Right renal cortex interstitium (tissue), 3 donors: ENCODE measurements around the gene ARMH3. TPM values are rescaled to one million over a fixed set of nuclear protein-coding genes. Genes with fewer than 3 reads are reported as not detected.

Experiments used
- DNase-seq, 3 donors: peaks; one replicate each; pipeline ENCODE4 v3.0.0-alpha.2; 2013; ENCODE audit warnings: low read depth in 3 of 3, low spot score in 2 of 3
- polyA plus RNA-seq, 3 donors: library from polyadenylated mRNA; unstranded; fragments of 120-200 nt; gene quantifications; one replicate each; pipeline ENCODE4 v1.2.1, GENCODE V29; 2013; ENCODE audit not compliant: insufficient read length in 3 of 3

ARMH3 gene, protein sequence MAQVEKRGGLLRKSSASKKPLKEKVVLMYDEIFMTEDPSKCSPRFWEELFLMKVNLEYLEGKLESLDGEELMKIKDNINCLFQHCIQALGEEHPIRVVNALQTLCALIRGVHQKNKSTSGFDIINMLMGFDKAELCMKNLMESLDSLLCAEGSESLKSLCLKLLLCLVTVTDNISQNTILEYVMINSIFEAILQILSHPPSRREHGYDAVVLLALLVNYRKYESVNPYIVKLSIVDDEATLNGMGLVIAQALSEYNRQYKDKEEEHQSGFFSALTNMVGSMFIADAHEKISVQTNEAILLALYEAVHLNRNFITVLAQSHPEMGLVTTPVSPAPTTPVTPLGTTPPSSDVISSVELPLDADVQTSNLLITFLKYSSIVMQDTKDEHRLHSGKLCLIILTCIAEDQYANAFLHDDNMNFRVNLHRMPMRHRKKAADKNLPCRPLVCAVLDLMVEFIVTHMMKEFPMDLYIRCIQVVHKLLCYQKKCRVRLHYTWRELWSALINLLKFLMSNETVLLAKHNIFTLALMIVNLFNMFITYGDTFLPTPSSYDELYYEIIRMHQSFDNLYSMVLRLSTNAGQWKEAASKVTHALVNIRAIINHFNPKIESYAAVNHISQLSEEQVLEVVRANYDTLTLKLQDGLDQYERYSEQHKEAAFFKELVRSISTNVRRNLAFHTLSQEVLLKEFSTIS
- 10 to 100 TPM; 19.1 to 20.6 (median 20.1) TPM for polyA plus RNA-seq

DNA sequence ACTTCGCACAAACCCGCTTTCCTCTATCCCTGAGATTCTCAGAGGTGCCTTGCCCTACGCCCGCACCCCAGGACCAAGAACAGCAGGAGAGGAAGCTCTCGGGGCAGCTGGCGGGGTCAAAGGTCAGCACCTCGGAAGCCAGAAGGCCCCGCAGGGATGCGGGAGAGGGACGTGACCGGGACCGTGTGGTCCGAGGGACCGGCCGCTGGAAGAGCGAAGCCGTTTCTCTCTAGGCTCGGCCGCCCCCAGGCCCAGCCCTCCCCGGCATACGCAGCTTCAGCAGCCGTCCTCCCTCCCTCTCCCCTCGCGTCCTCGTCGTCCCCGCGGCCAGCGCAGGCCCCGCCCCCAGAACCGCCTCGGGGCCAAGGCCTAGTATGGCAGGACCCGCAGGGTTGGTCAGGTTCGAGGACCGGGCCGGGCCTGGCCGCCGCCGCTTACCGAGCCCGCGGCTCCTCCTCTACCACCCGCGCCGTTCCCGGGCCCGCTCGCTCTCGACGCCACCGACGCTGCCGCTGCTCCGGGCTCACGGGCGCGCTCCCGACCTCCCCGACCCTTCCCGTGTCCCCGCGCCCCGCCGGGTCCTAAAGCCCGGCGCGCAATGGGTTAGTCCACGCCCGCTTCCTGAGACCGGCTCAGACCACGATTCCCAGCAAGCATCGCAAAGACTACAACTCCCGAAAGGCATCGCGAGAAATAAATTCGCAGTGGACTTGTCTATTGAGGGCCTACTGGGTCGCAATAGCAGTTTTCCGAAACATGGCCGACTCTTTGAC, at the start of gene ARMH3:
ARMH3 (minus strand) TSS at position 527 of the 773 bp plus-strand sequence. CDS start 16,059 bp downstream, outside the sequence.
- peak; percentile 83 to 95 (median 88) for DNase-seq

GRCh38 chr10:102102421-102102820, 46.4 kb upstream of the ARMH3 start:
- no peak for DNase-seq

DNA sequence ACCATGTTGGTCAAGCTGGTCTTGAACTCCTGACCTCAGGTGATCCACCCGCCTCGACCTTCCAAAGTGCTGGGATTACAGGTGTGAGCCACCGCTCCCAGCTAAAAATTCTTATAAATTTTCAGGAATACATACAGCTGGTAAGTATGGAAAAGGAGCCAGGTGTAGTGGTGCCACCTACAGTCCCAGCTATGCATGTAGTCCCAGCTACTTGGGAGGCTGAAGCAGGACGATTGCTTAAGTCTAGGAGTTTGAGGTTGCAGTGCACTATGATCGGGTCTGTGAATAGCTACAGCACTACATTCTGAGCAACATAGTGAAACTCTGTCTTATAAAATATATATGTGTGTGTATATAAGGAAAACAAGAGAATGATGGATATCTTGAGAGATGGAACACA, 45.2 kb upstream of the ARMH3 start:
- no peak for DNase-seq

- no peak for DNase-seq
Observed at GRCh38 chr10:102096449-102096848, 40.5 kb upstream of the ARMH3 start.

DNA sequence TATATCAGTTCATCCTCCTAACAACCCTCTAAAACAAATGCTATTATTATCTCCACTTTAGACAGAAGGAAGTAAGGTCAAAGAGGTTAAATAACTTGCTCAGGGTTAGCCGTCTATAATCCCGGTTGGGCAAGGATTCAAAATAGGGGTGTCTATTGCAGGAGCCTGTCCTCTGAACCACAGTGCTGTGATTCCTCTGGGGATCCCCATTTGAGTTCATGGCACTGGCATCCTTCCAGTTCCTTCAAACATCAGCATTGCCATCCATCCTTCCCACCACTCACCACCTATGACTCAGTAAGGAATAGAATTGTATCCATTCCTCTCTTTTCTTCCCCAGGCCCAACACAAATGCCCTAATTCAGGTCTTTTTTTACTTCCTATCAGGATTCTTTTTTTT, 34.8 kb upstream of the ARMH3 start:
- DNase-seq: no peak

- no peak for DNase-seq
Observed at GRCh38 chr10:102086196-102086595, 30.2 kb upstream of the ARMH3 start.

- no peak for DNase-seq
Observed at GRCh38 chr10:102085336-102085735, 29.4 kb upstream of the ARMH3 start.

GRCh38 chr10:102083541-102083940, 27.6 kb upstream of the ARMH3 start:
- no peak for DNase-seq

DNA sequence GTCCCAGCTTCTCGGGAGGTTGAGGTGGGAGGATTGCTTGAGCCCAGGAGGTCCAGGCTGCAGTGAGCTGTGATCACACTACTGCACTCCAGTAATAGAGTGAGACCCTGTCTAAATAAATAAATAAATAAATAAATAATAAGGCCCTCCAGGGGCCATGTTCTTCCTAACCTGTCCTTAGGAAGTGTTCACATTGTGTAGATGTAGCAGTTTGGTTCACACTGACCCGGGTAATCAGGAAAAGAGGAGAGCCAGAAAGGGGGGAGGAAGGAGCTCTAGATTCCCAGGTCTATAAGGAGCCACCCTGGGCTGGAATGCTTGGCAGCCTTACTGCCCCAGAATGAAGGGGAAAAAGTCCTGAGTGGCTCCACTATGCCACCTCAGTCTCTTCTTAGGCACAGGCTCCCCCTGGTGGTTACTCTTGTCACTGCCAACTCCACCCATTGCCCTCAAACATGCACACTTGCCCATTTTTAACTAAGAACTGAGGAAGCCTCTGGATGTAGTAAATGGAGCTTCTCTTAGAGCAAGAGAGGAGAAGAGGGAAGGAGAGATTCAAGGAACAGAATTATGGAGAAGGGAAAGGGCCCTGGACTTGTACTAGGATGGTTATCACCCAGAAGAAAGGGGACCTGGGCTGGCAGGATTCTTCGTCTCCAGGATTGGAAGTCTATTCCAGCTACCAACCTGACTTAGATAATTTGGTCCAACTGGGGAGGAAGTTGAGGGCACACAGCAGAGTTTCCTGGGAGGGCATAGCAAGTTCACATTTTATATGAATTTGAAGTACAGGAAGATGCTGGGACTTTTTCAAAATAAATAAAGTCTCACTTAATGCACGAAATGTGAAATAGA, 16.9 kb upstream of the ARMH3 start:
- DNase-seq: peak; percentile 42 to 48 (median 43)

GRCh38 chr10:102069071-102069470, 13.1 kb upstream of the ARMH3 start:
- no peak for DNase-seq

- no peak for DNase-seq
Observed at GRCh38 chr10:102068216-102068615, 12.2 kb upstream of the ARMH3 start.

DNA sequence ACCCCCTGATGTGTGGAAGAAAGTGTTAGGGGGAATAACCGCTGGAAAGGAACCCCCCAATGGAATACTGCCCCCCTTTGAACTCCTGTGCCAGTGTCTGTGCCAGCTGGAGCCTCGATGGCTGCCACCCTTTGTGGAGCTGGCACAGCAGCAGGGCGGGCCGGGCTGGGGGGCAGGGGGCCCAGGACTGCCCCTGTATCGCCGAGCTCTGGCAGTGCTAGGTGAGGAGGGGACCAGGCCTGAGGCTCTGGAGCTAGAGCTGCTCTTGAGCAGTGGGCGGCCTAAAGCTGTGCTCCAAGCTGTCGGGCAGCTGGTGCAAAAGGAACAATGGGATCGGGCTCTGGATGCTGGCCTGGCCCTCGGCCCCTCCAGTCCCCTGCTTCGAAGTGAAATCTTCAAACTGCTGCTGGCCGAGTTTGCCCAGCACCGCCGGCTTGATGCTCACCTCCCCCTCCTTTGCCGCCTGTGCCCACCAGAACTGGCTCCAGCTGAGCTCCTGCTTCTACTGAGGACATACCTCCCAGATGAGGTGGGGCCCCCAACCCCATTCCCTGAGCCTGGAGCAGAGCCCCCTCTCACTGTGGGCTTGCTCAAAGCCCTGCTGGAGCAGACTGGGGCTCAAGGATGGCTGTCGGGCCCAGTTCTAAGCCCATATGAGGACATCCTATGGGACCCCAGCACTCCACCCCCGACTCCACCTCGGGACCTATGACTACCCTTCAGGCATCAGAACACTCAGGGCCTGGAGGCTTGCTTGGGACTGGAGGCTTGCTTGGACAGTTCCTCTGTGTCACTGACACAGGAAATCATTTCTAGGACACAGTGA, 11.3 kb upstream of the ARMH3 start:
- DNase-seq: no peak

- no peak for DNase-seq
Observed at GRCh38 chr10:102066399-102067088, 10.6 kb upstream of the ARMH3 start.

- peak in 1 of 3 donors; percentile 18 for DNase-seq
Observed at GRCh38 chr10:102065561-102066398, 9.8 kb upstream of the ARMH3 start.

GRCh38 chr10:102064868-102065560, 9.0 kb upstream of the ARMH3 start, which contains the start of gene HPS6:
TSS of gene HPS6 (plus strand) at chr10:102065349. CDS start at chr10:102065475, 126 bp downstream.
- peak; percentile 57 to 75 (median 74) for DNase-seq

DNA sequence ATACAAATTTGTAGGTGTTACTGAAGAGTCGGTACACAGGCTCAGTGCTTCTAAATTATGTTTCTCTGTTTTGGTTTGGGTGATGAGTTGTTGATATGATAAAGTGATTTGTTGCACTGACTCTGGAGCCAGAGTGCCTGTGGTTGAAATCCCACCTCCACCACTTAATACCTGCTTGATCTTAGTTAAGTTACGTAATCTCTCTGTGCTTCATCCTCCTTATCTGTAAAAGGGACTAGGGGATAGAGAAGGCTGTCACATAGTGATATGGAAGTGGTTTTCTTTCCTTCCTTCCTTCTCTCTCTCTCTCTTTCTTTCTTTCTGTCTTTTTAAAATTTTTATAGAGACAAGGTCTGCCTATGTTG, 8.5 kb upstream of the ARMH3 start:
- no peak for DNase-seq

DNA sequence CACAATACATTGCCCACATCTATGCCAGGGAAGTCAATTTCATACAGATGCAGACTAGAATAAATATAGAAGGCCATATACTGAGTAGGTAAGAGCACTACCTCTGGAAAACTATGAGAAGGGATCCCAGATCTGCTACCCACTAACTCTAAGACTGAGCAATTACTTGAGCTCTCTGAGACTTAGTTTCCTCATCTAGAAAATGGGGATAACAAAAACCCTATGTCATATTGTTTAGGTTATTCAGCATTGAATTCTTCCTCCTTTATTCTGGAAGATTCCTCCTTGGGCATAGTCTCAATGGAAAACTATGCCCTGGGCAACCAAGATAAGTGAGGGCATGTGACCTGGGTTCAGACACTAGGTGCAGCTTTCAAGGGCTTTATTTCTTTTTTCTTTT, 4.0 kb upstream of the ARMH3 start:
- DNase-seq: no peak
